ENCODE measurements around the gene PDE1C.

PDE1C gene

DNA sequence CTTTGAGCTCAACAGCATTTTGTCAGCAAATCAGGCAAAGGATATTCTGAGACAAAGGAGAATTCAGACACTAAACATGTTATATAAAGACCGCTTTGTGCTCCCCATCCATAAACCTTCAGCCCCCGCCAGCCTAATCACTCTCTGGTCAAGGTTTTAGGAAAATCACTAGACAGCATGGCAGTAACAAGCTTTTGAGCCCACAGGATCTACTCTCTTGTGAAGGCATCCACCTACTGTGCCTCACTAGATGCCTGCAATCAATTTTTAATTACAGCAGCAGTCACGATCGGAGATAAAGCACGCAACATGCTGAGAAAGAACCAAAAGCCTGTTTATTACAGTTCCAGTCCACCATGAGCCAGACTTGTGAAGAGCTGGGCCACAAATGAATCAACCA, 19.1 kb downstream of the PDE1C start:
- TF ChIP-seq, protein P1, sequence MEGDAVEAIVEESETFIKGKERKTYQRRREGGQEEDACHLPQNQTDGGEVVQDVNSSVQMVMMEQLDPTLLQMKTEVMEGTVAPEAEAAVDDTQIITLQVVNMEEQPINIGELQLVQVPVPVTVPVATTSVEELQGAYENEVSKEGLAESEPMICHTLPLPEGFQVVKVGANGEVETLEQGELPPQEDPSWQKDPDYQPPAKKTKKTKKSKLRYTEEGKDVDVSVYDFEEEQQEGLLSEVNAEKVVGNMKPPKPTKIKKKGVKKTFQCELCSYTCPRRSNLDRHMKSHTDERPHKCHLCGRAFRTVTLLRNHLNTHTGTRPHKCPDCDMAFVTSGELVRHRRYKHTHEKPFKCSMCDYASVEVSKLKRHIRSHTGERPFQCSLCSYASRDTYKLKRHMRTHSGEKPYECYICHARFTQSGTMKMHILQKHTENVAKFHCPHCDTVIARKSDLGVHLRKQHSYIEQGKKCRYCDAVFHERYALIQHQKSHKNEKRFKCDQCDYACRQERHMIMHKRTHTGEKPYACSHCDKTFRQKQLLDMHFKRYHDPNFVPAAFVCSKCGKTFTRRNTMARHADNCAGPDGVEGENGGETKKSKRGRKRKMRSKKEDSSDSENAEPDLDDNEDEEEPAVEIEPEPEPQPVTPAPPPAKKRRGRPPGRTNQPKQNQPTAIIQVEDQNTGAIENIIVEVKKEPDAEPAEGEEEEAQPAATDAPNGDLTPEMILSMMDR (IDR thresholded peaks at IDR 0.05) = no peak
- H3K79me2 ChIP-seq = no peaks in the 10 kb centered on the region
- H2AFZ ChIP-seq = no peak overlapping the region
- H3K4me3 ChIP-seq (ENCODE audit: low read depth, low read length) = no peak overlapping the region
- no peaks in the 10 kb centered on the region for H3K9me3 ChIP-seq (ENCODE audit: control insufficient read depth, low read length)
- H3K4me1 ChIP-seq = no peaks in the 10 kb centered on the region
- H3K36me3 ChIP-seq (ENCODE audit: control insufficient read depth, insufficient read depth, low read length) = no peaks in the 10 kb centered on the region
- H3K9ac ChIP-seq = no peak overlapping the region
- no peak overlapping the region for H3K4me2 ChIP-seq (ENCODE audit: low read length)
- no peak overlapping the region for H3K27ac ChIP-seq
- no peaks in the 10 kb centered on the region for H3K27me3 ChIP-seq (ENCODE audit: control insufficient read depth, insufficient read depth, low read length)

DNA sequence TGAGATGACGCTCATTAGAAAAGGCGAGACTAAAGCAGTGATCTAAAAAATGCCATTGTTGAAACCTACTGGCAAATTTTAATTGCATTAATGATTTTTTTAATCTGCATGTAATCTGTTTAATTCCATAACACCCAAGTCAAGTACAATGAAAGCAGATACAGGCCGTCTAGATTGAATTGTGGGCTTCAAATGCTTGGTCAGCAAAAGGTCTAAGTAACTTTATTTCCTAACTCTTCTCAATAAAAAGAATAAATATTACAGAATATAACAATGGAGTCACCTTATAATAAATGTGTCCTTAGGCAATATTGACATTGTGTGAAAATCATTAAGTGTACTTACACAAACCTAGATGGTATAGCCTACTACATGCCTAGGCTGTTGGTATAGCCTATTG, 20.6 kb downstream of the PDE1C start:
- Histone ChIP-seq H3K4me3 (ENCODE audit: low read depth, low read length) (no peak overlapping the region), H3K36me3 (ENCODE audit: control insufficient read depth, insufficient read depth, low read length) (no peaks in the 10 kb centered on the region), H3K27me3 (ENCODE audit: control insufficient read depth, insufficient read depth, low read length) (no peaks in the 10 kb centered on the region), H2AFZ (no peak overlapping the region), H3K9me3 (ENCODE audit: control insufficient read depth, low read length) (no peaks in the 10 kb centered on the region), H3K4me2 (ENCODE audit: low read length) (no peak overlapping the region), H3K9ac (no peak overlapping the region), H3K4me1 (no peaks in the 10 kb centered on the region), H3K27ac (no peak overlapping the region), H3K79me2 (no peaks in the 10 kb centered on the region)
- TF ChIP-seq, protein P1 (IDR thresholded peaks at IDR 0.05) = no peak

DNA sequence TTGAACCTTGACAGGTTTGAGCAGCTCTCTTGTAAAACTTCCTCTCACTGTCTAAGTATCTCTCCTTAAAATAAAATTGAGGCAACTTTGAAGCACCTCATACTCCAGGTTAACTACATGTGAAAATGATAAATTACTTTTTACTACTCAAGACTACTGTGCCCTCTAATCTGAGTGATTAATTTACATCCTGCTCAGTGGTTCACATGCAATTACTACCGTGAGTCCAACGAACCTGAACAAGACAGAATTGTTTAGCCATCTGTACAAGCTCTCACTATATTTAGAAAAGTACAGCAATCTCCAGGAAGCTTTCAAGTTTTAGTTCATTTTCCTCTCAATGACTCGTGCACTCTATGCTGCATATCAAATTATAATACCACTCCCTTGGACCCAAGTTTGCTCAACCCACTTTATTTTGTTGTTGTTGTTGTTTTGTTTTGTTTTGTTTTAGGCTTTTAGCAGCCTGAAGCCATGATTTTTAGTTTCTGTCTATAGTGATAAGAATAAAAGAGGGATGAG, 21.2 kb downstream of the PDE1C start:
- no peaks in the 10 kb centered on the region for H3K9me3 ChIP-seq (ENCODE audit: control insufficient read depth, low read length)
- no peak overlapping the region for H3K27ac ChIP-seq
- TF ChIP-seq, protein P1 (IDR thresholded peaks at IDR 0.05) = no peak
- H3K4me2 ChIP-seq (ENCODE audit: low read length) = no peak overlapping the region
- H3K27me3 ChIP-seq (ENCODE audit: control insufficient read depth, insufficient read depth, low read length) = no peaks in the 10 kb centered on the region
- H3K9ac ChIP-seq = no peak overlapping the region
- no peak overlapping the region for H3K4me3 ChIP-seq (ENCODE audit: low read depth, low read length)
- H3K36me3 ChIP-seq (ENCODE audit: control insufficient read depth, insufficient read depth, low read length) = no peaks in the 10 kb centered on the region
- no peaks in the 10 kb centered on the region for H3K4me1 ChIP-seq
- no peak overlapping the region for H2AFZ ChIP-seq
- H3K79me2 ChIP-seq = no peaks in the 10 kb centered on the region

DNA sequence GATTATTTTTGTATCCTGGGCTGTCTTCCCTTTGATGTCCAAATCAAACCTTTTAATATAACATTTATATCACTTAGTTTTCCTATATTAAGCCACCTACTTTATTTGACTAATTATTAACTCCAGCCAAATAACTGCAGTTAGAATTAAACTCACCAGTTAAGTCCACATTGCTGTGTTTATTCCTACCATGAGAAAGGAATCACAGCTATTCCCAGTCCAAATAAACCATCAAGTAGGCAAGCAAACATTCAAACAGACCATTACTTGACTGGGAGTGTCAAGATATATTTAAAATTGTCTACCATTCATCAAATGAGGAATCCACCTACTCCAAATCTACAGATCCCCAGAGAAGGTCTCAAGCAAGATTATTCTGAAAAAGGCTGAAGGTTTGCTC, 22.4 kb downstream of the PDE1C start:
- no peak overlapping the region for H3K4me3 ChIP-seq (ENCODE audit: low read depth, low read length)
- no peak overlapping the region for H3K4me2 ChIP-seq (ENCODE audit: low read length)
- no peaks in the 10 kb centered on the region for H3K79me2 ChIP-seq
- H3K27ac ChIP-seq = no peak overlapping the region
- no peak overlapping the region for H3K9ac ChIP-seq
- no peaks in the 10 kb centered on the region for H3K36me3 ChIP-seq (ENCODE audit: control insufficient read depth, insufficient read depth, low read length)
- H3K9me3 ChIP-seq (ENCODE audit: control insufficient read depth, low read length) = no peaks in the 10 kb centered on the region
- TF ChIP-seq, protein P1 (IDR thresholded peaks at IDR 0.05) = no peak
- H3K27me3 ChIP-seq (ENCODE audit: control insufficient read depth, insufficient read depth, low read length) = no peaks in the 10 kb centered on the region
- no peak overlapping the region for H2AFZ ChIP-seq
- no peaks in the 10 kb centered on the region for H3K4me1 ChIP-seq

DNA sequence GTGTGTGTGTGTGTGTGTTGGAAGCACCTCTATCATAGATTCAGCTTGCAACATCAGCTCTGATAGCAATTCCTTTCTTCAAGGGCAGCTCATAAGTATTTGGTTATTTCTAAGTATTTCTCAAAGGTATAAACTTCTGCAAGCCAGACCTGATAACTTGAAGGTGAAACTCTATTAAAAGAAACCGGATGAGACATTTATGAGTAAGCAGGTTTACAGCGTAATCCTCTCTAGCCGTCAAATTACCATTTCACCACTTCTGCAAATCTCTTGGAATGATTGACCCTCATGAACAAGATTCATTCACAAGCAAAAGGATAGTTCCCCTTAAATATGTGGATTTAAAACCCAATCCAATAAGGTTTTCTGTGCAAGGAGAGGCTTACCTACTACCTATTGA, 23.1 kb downstream of the PDE1C start:
- Histone ChIP-seq H3K4me1 (no peaks in the 10 kb centered on the region), H3K79me2 (no peaks in the 10 kb centered on the region), H3K4me2 (ENCODE audit: low read length) (no peak overlapping the region), H3K36me3 (ENCODE audit: control insufficient read depth, insufficient read depth, low read length) (no peaks in the 10 kb centered on the region), H2AFZ (no peak overlapping the region), H3K27ac (no peak overlapping the region), H3K9ac (no peak overlapping the region), H3K4me3 (ENCODE audit: low read depth, low read length) (no peak overlapping the region), H3K27me3 (ENCODE audit: control insufficient read depth, insufficient read depth, low read length) (no peaks in the 10 kb centered on the region), H3K9me3 (ENCODE audit: control insufficient read depth, low read length) (no peaks in the 10 kb centered on the region)
- TF ChIP-seq, protein P1 (IDR thresholded peaks at IDR 0.05) = no peak
